Breast epithelium (tissue), 4 donors: Measurements from ENCODE around the gene IL24. TPM values are rescaled to one million over a fixed set of nuclear protein-coding genes. Genes with fewer than 3 reads are reported as not detected.

Source experiments
- DNase-seq, 2 donors: peaks; one replicate each; pipeline ENCODE4 v3.0.0-alpha.2; 2019; ENCODE audit warnings: low spot score in 2 of 2
- H3K27ac ChIP-seq, 2 donors: fragments of 200-600 bp; sonication (generic) in 1 of 2; one replicate each; pipeline ENCODE4 v1.5.1; 2016 to 2019; ENCODE audit warnings: mild to moderate bottlenecking in 1 of 2
- H3K27me3 ChIP-seq, 2 donors: fragments of 200-600 bp; sonication (generic) in 1 of 2; one replicate each; pipeline versions ENCODE4 v1.5.1 to v1.6.0; 2017 to 2019; ENCODE audit warnings: control low read depth in 1 of 2, mild to moderate bottlenecking in 1 of 2
- H3K36me3 ChIP-seq: fragments of 200-600 bp; one replicate; pipeline ENCODE4 v1.5.1; 2019
- H3K4me1 ChIP-seq, 2 donors: fragments of 200-600 bp; sonication (generic); one replicate each; pipeline ENCODE4 v1.5.1; 2016 to 2019; ENCODE audit warnings: control low read depth in 1 of 2
- H3K4me3 ChIP-seq, 3 donors: fragments of 200-600 bp; sonication (generic); 1 replicate in 2 of 3; 2 replicates in 1 of 3; pipeline ENCODE4 v1.5.1; 2016 to 2019; ENCODE audit warnings: mild to moderate bottlenecking in 3 of 3, moderate library complexity in 2 of 3
- H3K9me3 ChIP-seq, 2 donors: fragments of 200-600 bp; sonication (generic) in 1 of 2; one replicate each; pipeline ENCODE4 v1.5.1; 2016 to 2019; ENCODE audit warnings: control low read depth in 1 of 2
- CTCF ChIP-seq, 3 donors: fragments of 450-650 bp; IDR thresholded peaks; one replicate each; pipeline ENCODE4 v1.5.1; 2016 to 2017; ENCODE audit warnings: antibody characterized with exemption in 3 of 3, mild to moderate bottlenecking in 3 of 3, moderate library complexity in 3 of 3
- POLR2A ChIP-seq: fragments of 450-650 bp; IDR thresholded peaks from one replicate; pipeline ENCODE4 v1.6.1; 2016; ENCODE audit warnings: antibody characterized with exemption, mild to moderate bottlenecking, moderate library complexity
- POLR2AphosphoS5 ChIP-seq, 3 donors: sonication (generic); formaldehyde crosslinking; IDR thresholded peaks; one replicate each; pipeline ENCODE4 v1.6.1; 2017; ENCODE audit warnings: antibody characterized with exemption in 3 of 3
- intact Hi-C: fragments of 100-400 bp; cut with DNase I; formaldehyde crosslinking; loops from one replicate; pipeline ENCODE4 v1.15.1; 2023; ENCODE audit warnings: low total_unique reads
- total RNA-seq, 3 donors: library from RNA; depleted of rRNA; stranded (reverse); fragments of >200 nt; gene quantifications; one replicate each; pipeline ENCODE4 v1.1.0, GENCODE V29; 2016

Gene IL24
- total RNA-seq, 3 donors from 2014 or later, result 0.59 TPM; not detected in 2

DNA sequence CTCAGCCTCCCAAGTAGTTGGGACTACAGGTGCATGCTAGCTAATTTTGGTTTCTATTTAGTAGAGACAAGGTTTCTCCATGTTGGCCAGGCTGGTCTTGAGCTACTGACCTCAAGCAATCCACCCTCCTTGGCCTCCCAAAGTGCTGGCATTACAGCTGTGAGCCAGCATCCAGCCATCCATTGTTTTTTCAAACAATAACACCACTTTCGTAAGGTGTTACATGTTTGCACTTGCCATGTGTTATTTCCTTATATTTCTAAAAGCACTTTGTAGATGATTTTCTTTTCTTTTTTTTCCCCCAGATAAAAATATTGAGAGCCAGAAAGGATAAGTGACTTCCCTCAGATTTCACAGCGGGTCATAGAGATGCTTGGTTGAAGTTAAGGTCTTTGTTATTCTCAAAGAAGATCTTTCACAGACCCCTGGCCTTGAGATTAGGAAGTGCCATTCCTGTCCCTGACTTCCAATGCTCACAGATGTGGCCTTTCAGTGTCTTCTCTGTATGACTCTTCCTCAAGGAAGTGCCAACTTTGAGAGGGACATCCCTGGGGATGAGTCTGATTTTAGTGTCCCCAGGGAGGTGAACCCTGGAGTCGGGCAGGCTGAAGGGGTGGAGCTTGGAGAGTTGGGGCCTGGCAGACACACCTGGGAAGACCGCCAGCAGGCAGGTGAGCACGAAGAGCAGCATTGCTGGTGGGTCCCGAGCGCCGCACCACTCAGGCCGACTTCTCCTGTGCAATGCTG, 42.8 kb downstream of the IL24 start:
- DNase-seq, result no peak
- Histone ChIP-seq H3K4me3 (no peak overlapping the region), H3K4me1 (no peaks in the 10 kb centered on the region), H3K27me3 (no peaks in the 10 kb centered on the region), H3K27ac (peak overlapping the region; percentile 78 to 83), H3K9me3 (no peaks in the 10 kb centered on the region), H3K36me3 (no peaks in the 10 kb centered on the region)
- TF ChIP-seq POLR2AphosphoS5 (IDR thresholded peaks at IDR 0.05) (no peak), POLR2A (no peak), CTCF (IDR thresholded peaks at IDR 0.05) (no peak)
- intact Hi-C loops, result no loop called here

GRCh38 chr1:206940588-206940936, 43.3 kb downstream of the IL24 start:
- H3K4me3 ChIP-seq, result no peak overlapping the region
- no peaks in the 10 kb centered on the region for H3K36me3 ChIP-seq
- no peaks in the 10 kb centered on the region for H3K4me1 ChIP-seq
- H3K27ac ChIP-seq, result peak overlapping the region; percentile 78 to 83
- intact Hi-C loops, result no loop called here
- H3K27me3 ChIP-seq, result no peaks in the 10 kb centered on the region
- no peak for TF ChIP-seq POLR2AphosphoS5 (IDR thresholded peaks at IDR 0.05)
- no peak for DNase-seq
- no peaks in the 10 kb centered on the region for H3K9me3 ChIP-seq

DNA sequence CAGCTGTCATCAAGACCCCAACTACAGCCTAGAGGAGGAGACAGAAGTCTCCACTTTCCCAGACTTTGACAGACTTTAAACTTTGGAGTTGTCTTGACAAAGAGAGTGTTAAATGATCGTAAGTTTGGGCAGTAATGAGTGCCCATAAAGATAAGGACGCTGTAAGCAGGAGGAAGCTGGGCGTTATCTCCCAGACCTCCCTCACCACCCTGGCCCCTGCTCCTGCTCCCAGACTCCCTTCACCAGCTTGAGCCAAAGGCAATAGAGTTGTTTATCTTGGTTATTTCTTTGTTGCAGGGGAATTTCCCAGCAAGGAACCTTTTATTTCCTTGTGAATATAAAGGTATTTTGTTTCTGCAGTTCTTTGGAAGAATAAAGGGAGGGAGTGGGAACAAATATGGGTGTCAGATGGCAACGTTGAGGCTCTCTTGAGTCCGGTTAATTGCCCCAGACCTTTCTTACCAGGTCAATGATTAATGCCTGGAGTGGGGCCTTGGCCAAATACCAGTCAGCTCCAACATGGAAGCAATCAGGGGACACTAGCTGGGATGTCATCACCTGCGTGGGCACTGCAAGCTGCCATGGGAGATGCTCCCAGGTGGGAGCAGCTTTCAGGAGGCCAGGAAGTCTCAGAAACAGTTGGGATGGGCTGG, 44.6 kb downstream of the IL24 start:
- Histone ChIP-seq H3K4me1 (no peaks in the 10 kb centered on the region), H3K9me3 (no peaks in the 10 kb centered on the region), H3K27me3 (no peaks in the 10 kb centered on the region), H3K36me3 (no peaks in the 10 kb centered on the region), H3K4me3 (no peak overlapping the region), H3K27ac (peak overlapping the region; percentile 78 to 83)
- no peak for DNase-seq
- no peak for TF ChIP-seq POLR2AphosphoS5 (IDR thresholded peaks at IDR 0.05)
- TF ChIP-seq CTCF (IDR thresholded peaks at IDR 0.05), result no peak
- no peak for TF ChIP-seq POLR2A
- intact Hi-C loops, result no loop called here

- H3K27ac ChIP-seq, result peak overlapping the region in 1 of 2 donors; percentile 78
- H3K4me1 ChIP-seq, result no peaks in the 10 kb centered on the region
- no peaks in the 10 kb centered on the region for H3K27me3 ChIP-seq
- H3K9me3 ChIP-seq, result no peaks in the 10 kb centered on the region
- intact Hi-C loops, result no loop called here
- no peaks in the 10 kb centered on the region for H3K36me3 ChIP-seq
- TF ChIP-seq POLR2A (no peak), CTCF (IDR thresholded peaks at IDR 0.05) (no peak), POLR2AphosphoS5 (IDR thresholded peaks at IDR 0.05) (no peak)
- no peak for DNase-seq
- H3K4me3 ChIP-seq, result peak overlapping the region in 1 of 3 donors; percentile 41
These were observed 47.5 kb downstream of the IL24 start for GRCh38 chr1:206944703-206945102.

GRCh38 chr1:206945779-206946178, 48.5 kb downstream of the IL24 start:
- Histone ChIP-seq H3K4me1 (no peaks in the 10 kb centered on the region), H3K27ac (peak overlapping the region; percentile 64 to 78), H3K4me3 (peak overlapping the region in 2 of 3 donors; percentile 35 to 41), H3K36me3 (no peaks in the 10 kb centered on the region), H3K27me3 (no peaks in the 10 kb centered on the region), H3K9me3 (no peaks in the 10 kb centered on the region)
- TF ChIP-seq CTCF (IDR thresholded peaks at IDR 0.05) (no peak), POLR2AphosphoS5 (IDR thresholded peaks at IDR 0.05) (no peak), POLR2A (no peak)
- intact Hi-C loops, result no loop called here
- no peak for DNase-seq
